CD4-positive, alpha-beta T cell treated with Interleukin-1 beta for 1 hour (primary cell): ENCODE data around the gene CALD1.

Experiments
- DNase-seq, 2 donors: peaks; one replicate each; pipeline ENCODE4 v3.0.0-alpha.2; 2020 to 2022

CALD1 gene

DNA sequence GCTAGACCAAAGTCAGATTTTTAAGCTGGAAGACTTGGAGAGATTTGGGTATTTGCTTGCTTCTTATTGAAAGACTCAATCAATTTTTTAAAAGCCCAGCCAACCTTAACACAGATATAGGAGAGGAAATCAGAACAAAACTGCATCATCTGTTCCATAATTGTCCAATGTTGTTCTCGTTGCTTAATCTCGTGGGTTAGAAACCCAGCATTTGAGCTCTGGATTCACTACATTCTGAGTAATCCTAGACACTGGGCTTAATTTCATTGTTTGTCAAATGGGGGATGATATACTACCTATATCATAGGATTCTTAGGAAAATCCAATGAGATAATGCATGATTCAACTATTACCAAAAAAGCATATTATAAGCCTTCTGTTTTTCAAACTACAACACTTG is 48.9 kb downstream of the CALD1 start:
- no peak for DNase-seq

DNA sequence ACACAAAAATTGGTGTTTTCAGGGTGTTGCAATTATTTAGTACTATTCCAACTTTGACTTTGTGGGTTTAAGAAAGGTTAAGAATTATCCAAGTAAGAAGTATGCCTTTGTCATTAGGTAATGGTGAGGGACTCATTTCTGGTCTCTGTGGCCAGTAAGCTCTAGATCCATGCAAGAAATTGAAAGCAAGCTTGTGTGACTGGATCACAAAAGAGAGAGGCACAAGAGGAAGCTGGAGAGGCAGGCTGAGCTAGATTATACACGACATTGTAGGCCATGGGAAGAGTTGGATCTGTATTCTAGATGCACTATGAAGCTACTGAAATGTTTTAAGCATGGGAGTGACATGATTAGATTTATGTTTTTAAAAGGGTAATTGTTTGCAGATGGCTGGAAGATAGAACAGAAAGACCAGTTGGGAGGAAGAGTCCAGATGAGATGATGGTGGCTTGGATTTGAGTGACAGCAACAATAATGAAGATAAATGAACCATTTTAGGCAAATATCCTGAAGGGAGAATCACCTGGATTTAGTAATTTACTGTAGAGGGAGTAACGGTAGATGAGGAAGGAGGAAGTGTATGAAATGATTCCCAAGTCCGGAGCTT is 50.0 kb downstream of the CALD1 start:
- no peak for DNase-seq

DNA sequence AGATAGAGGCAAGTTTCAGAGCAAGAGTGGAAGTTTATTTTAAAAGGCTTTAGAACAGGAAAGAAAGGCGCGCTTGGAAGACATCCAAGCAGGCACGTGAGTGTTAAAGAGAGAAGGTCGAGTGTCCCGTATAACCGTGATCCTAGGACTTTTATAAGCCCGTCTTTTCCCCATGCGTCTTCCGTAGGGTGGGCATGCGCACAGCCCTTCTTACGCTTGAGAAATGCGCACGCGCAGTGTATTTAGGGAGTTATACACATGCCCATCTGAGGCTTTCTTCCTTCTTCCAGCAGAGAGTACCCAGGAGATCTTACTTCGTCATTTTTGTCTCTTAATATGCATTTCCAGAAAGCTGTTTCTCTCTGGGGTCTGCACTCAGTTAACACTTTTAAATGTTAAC is 52.4 kb downstream of the CALD1 start:
- no peak for DNase-seq

DNA sequence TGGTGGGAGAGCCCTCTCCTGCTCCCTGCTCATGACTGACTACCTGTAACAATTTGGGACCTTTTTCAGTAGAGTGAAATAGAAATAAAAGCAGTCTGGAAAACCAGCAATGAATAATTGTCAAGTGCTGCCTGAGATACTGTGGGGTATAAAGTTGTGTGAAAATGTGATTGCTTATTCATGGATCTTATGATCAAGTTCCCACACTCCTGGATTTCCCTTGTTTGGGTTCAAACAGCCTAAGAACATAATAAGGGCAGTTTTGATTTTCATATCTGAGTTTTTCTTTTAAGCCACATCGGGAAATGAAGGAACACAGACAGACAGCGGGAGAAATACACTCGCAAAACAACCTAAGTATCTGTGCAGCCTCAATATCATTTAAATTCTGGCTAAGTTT is 52.9 kb downstream of the CALD1 start:
- no peak for DNase-seq

DNA sequence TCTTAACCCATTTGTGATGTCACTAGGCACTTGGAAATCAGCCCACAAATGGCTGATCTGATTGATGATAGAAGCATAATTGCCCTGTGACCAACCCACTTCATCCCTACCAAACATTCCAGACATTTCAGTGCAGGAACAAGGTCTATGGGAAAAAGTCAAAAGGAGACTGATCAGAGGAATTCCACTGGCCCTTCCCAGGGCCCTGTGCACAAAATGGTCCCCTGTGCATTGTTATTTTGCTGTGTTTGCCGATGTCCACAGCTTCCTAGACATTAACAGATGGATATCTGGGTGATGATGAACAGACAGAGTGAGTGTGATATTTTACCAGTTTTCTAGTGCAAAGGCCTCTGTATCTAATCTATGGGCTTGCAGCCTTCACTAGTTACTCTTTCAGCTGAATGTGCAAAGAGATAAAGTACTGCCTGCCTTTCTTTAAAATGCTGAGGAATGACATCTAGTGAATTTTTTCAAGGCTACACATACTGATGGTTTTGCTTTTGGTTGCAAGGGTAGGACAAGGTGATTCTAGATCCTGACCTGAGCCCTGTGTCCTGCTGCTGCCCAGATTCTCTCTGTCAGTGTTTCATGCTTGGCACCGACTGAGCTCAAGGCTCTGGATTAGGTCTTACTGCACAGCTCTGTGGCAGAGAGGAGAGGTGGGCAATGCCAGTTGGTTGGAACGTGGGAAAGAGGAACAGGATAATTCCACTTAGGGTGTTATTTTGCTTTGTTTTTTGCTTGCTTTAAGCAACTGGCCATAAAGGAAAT is 55.4 kb downstream of the CALD1 start:
- no peak for DNase-seq

DNA sequence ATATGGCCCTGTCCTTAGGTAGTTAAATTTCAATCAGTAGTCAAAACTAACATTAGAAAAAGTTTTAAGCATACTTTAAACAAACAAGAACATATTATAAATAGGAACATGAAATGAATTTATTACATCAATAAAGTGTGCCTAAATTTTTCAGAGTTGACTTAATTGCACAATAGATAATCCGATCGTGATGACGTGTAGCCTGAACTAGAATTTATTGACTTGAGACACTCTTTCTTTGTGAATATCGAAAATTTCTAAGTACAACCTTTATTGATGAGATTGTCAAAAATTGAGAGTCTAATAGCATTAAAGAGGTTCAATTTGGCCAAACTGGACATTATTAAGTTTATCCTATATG is 56.0 kb downstream of the CALD1 start:
- no peak for DNase-seq

DNA sequence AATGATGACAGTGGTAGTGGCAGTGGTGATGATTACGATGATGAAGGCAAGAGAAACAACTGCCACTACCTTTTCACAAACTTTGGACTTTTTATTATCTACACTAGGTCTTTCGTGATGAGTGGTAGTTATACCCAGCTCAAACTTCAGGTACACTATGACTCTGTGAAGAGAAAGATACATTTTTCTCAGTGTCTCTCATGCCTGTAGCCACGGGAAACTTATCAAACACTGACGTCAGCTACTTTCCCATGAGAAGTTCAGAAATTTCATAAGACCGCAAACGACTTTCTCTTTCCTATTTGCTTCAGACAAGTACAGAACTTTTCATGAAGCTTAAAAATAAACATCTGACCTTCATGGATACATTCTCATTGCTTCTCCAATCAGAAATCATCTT is 57.0 kb downstream of the CALD1 start:
- no peak for DNase-seq

DNA sequence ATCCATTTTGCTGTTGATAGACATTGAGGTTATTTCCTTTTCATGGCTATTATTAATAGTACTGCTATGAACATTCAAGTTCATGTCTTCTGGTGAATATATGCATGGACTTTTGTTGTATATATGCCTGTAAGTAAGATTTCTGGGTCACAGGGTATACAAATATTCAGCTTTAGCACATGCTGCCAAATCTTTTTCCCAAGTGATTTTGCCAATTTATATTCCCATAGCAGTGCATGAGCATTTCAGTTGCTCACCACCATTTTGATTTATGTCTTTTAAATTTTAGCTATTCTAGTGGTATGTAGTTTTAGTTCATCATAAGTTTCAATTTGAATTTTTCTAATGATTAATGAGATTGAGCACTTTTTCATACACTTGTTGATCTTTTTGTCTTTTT is 59.9 kb downstream of the CALD1 start:
- no peak for DNase-seq

DNA sequence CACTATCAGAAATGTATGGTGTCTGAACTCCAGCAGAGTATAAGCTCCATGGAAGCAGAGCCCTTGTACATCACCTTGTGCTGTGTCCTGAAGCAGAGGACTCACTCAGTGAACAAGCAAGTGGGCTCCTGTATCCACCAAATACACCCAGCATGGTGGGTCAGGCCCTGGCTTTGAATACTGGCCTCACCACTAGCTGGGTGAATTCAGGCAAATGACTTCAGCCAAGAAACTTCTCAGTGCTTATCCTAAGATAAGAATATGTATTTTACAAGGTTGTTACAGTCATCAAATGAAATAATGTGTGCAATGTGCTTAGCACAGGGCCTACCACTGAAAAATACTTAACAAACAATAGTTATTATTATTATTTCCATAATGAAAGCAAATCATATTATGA is 62.6 kb downstream of the CALD1 start:
- DNase-seq, result no peak

DNA sequence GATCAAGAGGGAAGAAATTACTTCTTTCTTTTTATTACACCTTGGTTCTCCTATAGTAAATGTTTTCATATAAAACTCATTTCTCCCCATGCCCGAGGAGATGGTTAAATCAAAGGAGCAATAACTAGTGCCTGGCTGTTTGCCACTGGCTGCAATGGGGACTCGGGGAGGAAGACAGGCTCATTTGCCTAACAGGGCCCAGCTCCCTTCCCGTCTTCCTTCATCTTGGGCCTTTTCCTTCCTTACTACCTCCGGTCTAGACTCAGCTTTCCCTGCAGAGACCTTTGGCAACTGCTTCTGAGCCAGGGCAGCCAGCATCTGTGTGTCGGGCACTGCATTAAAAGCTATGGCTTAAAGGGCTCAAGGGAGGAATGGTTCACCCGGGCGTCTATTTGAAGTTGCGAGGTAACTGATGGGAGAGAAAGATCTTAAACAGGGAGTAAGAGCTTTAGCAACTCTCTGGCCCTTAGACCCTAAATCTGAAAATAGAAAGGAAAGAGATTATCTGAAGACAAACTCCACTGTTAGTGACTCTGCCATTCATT is 63.5 kb downstream of the CALD1 start:
- DNase-seq, result no peak

DNA sequence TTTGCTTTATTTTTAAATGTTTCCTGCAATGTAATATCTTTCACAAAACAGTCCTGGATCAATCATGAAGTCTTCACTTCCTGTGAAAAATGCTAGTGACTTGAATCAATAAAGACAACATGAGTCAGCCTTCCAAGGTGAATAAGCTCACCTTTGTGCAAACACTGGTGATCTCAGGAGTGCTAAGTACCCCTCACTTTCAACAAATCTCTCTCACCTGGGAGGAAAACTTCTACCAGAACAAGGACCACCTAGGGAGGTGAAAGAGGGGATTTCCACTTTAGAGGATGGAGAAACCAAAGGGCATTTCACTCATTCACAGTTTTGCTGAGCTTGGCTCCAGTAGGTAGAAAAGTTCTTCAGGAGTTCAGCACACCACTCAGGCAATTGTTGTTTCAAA is 64.8 kb downstream of the CALD1 start:
- DNase-seq, result no peak

DNA sequence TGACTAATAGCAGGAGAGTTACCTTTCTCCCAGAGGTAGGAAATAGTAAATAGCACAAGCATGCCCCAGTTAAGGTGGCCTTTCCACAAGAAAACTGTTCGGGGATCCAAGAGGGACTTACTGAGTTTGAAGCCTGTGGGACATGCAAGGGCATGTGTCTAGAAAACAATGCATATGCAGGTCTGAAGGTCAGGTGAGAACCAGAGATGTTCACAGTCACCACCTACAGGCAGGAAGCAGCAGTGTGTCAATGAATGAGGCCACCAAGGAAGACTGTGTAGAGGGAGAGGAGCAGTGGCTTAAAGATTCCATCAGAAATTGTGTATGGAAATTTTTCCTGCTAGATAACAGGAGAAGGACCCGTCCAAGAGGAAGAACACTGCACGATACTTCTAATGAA is 66.0 kb downstream of the CALD1 start:
- DNase-seq, result no peak

DNA sequence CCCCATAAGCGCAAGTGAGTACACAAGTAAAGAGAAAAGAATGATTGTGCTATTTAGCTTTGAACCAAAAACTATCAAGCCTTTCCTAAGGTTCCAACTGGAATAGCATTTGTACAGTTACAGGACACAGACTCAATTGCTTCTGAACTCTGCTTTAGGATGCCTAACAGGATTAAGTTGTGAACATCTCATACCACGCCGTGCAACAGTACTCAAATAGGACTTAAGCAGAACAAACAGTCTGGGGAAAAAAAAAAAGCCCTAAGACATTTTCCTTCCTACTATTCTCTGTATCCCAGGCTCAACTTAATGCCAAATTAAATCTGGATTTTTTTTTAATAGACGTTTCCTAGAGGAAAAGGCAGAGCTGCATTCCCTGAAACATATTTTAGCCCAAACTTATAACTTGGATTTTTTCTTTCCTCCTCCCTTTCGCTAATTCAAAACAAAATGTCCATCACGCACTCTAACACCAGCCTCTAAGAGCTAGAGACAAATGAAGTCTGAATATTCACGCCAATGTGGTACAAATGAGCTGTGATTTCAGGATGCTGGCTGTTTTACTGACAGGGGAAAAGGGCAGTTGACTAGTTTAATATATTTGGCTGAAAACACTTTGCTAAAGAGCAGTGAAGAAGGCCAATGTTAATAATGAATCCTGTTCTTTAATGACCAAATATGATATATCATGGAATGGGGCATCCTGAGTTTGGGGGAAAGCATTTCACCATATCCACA is 68.6 kb downstream of the CALD1 start:
- DNase-seq, result no peak

DNA sequence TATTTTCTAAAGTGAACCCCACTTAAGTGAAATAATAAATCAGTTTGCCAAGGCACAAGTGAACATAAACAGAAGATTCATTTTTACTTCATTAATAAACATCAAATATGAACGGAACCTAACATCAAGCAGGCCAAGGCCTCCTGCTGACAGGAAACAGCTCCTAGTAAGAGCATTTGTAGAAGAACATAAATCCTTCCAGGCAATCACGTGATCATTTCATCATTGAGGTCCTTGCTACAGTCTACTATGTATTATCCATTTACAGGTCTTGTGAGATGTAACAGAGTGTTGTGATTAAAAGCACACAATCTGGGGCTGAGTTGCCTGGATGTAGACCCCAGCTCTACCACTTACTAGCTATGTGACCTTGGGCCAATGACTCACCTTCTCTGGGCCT is 70.6 kb downstream of the CALD1 start:
- DNase-seq, result no peak

DNA sequence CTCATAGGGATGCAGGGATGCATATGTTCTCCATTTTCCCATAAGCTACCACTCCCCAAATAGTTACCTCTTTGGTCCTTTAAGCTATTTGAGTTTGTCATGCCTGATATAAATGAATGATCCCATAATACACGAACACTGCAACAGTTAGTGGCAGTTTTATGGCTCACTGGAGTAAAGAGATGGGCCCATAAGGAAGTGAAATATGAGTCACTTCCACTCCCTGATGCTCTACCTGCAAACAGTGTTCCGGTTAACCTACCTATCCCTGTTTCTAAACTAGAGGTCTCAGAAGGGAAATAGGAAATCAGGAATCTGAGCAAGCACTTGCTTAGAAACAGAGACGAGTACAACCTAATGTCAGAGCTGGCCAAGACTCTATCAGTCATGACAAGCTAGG is 71.7 kb downstream of the CALD1 start:
- DNase-seq, result no peak

DNA sequence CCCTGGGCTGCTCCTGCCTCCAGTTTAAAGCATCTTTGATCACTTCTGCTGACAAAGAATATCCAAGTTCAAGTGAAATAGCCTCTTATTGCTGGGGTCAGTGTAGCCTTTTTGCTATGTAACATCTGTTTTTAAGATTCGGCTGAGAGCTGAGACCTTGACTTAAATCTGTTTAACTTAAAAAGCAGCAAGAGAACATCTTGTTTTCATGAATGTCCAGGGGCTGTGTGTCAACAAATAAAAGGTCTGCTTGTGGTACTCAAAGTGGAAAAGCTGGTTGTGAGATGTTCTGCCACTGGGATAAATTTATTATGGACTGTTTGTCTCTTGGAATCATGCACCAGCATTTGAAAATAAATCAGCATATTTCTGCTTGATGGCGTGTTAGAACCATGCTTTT is 73.2 kb downstream of the CALD1 start:
- no peak for DNase-seq

DNA sequence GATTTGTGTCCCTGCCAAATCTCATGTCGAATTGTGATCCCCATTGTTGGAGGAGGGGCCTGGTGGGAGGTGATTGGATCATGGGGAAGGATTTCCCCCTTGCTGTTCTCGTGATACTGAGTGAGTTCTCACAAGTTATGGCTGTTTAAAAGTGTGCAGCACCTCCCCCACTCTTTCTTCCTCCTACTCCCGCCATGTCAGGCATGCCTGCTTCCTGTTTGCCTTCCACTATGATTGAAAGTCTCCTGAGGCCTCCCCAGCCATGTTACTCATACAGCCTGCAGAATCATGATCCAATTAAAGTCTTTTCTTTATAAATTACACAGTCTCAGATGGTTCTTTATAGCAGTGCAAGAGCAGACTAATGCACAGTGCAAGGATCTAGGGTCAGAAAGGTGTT is 75.4 kb downstream of the CALD1 start:
- no peak for DNase-seq

DNA sequence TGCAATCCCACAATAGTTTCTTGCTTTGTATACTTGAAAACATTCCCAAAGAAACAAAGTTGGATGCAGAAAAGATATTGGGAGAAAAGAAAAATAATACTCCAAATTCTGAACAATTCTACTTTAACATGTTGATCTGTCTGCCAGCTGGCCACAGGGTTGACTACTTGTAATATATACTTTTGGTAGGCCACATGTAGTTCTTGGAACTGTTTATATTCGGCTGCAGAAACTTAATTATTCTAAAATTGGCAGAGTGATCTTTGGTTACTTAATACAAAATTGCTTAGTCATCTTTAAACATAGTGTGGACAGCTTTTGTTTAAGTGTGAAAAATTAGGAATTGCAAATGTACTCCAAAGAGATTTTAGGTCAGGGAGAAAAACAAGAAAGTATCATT is 76.0 kb downstream of the CALD1 start:
- DNase-seq, result no peak

DNA sequence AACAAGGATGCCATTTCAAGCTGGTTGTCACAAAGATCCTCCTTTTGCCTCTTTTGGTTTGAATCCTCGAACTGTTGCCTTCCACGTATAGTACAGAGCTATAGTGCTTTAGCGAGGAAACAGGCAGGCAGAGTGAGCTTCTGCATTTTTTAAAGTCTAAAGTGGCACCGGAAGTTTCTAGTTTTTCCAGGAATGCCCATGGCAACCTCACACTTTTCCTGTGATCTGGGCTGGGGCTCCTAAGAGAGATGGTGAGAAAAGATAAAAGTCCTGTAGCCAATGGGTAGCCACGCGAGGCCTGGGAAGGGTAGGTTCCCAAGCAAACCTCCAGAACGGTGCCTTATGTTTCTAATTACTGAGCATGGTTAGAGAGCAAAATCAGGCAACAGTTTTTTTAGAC is 76.7 kb downstream of the CALD1 start:
- DNase-seq, result no peak

DNA sequence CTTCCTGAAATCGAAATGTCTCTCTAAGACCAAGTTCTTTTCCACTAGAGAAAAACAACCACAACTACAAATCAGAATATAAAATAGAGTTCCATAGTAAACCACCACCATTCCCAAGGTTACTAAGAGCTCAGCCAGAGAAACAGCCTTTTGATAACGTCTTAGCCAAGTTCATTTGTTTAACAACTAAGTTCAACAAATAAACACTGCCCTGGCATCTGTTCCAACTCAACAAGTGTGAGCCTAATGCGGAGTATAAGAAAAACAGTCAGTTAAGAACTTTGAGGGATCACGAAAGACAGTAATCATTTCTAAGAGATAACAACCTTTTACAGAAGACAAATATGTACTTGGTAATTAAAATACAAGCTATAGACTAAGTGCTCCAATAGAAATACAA is 77.3 kb downstream of the CALD1 start:
- no peak for DNase-seq

DNA sequence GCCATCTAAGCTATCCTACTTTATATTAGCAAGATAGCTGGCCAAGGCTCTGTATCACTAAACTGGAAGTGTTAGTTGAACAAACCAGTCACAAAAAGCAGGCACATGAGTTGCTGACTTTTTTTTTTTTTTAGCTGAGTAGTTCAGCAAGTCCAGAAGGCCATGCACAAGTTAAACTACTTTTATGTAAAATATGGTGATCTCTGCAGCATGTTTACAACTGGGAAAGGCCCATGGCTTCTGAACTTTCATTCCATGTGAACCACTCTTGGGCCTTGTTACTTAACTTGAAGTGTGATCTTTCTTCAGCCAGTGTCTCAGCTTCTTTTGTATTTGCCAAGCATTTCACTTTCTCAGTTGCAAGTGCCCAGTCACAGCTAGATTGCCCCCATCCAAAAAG is 78.5 kb downstream of the CALD1 start:
- no peak for DNase-seq

DNA sequence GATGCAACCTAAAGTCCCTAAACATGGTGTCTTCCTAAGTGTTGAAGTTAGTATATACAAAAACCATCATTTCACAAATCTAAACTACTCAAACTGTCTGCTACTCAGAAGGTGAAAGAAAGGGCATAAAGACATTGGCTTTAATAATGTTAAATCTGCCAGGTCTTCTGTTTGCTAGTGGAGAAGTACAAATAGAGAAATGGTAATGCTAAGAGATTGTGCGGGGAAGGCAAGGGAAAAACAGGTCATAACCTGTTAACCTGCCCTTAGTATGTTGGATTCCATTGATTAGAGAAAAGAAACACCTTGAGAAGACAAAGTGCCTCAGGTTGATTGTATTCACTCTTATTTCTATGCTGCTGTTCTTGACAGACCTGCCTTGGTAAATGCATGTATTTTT is 80.3 kb downstream of the CALD1 start:
- DNase-seq, result no peak

DNA sequence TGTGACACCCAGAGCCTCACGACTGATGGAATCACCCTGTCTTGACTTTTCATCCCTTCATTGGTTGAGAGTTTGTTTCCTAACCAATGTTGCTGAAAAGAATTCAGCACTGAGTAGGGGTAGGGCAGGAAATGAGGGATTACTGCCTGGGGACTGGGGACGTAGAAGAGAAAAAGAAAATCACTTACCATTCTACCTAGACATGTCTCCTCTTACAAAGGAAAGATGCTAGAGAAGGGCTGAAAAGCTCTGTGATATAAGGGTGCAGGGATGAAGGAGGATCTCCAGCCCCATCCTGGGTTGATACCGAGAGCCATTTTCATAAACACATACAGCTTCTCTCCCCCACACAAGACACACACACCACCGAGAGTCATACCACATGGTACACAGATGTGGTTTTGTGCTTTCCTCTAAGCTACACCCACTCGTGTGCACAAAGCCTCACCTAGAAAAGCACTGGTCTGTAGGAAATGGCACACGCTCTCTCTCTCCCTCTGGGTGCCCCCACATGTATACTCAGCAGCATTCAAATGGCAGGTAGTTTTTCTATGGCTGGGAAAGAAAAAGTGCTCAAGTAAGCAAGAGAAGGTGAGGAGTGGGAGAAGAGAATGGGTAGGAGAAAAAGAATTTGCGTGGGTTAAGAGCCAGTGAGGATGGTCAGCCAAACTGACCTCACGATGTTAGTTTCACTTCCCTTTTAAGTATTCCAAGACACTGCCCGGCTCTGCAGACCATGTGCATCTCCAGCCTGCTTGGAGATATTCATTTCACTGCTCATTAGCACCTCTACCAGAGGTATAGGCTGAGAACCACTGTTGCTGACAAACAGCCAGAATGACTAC is 85.8 kb downstream of the CALD1 start:
- DNase-seq, result peak; percentile 17 to 19
